Measurements from ENCODE around the gene IVL. TPM values are rescaled to one million over a fixed set of nuclear protein-coding genes. Genes with fewer than 3 reads are reported as not detected.

Gene IVL
- total RNA-seq, 1 experiment from 2014 or later: 0.06 TPM

GRCh38 chr1:152886758-152887409, 21.5 kb upstream of the IVL start:
- DNase-seq (ENCODE audit: low read depth): peak; percentile 25

GRCh38 chr1:152888126-152888525, 20.2 kb upstream of the IVL start:
- no peak for DNase-seq (ENCODE audit: low read depth)

DNA sequence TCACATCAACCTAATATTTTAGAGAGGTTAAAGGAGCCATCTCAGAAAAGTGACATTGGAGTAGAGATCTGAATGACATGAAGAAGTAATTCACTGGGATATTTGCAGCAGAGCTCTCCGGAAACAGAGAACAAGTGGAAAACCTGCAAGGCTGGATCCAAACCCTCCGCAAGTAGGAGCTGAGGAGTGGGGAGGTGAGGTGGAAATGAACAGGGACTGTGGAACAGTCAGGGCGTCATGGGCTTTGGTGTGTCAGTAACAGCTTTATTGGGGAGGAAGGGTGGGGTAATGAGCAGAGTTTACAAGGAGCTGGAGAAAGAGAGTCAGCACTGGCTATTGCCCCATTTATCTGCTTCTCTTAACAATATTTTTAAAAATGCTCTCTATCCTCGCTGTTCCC, 9.3 kb upstream of the IVL start:
- no peak for DNase-seq (ENCODE audit: low read depth)

DNA sequence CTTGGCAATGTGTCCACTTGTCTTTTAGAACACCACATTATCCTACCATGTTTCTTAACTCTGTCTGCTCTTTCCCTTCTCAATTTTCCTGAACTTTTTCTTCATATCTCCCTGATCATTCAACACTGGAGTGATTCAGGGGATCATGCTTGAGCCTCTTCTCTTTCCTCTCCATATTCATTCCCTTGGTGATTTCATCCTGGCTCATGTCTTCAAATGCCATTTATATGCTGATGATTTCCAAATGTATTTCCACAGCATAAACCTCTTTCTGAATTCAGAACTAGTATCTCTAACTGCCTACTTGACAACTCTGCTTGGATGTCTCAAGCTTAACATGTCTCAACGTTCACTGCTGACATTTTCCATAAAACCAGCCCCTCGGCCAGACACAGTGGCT, 8.5 kb upstream of the IVL start:
- no peak for DNase-seq (ENCODE audit: low read depth)

- DNase-seq (ENCODE audit: low read depth): no peak
These were observed 6.7 kb upstream of the IVL start for GRCh38 chr1:152901631-152902030.

GRCh38 chr1:152902636-152903035, 5.7 kb upstream of the IVL start:
- DNase-seq (ENCODE audit: low read depth): no peak

DNA sequence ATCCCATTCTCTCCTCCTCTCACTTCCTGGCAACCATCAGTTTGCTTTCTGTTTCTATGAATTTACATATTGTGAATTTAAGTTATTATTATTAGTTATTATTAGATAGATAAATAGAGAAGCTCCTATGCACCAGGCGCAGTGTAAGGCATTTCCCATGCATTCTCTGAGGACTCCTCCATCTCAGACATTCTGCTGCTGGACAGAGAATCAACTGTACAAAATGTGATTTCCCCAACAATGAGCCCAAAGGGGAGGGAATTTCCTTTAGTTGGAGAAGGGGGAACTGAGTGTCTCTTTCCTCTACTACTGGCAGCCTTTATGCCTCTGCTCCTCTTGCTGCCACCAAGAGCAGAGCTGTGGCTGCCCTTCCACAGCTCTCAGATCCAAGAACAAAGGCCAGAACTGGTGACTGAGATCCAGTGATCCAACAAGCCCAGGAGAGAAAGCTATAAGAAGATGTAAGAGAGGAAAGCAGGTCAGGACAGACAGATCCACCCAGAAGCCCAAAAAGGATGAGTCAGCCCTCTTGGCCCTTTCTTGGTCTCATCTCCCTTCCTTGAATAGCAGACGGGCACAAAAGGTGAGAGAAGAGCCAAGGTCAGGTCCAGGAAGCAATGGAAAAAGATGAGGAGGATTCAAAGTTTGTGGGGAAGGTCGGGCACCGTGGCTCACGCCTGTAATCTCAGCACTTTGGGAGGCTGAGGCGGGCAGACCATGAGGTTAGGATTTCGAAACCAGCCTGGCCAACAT, 3.5 kb upstream of the IVL start:
- DNase-seq (ENCODE audit: low read depth): no peak

DNA sequence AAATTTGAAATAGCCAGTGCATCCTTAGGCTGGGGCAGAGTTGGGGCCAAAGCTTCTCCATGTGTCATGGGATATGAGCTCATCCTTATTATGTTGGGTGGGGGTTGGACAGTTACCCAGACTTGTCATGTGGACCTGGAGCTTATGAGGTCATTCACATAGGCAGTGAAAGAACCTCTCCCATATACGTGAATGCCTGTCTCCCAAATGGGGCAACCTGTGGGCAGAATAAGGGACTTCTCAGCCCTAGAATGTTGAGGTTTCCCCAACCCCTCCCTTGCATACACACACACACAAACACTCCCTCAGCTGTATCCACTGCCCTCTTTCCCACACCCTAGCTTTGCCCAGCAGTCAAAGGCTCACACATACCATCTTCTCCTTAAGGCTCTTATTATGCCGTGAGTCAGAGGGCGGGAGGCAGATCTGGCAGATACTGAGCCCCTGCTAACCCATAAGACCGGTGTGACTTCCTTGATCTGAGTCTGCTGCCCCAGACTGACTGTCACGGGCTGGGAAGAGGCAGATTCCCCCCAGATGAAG, 2.3 kb upstream of the IVL start:
- peak; percentile 93 for DNase-seq (ENCODE audit: low read depth)

- DNase-seq (ENCODE audit: low read depth): no peak
These were observed 860 bp downstream of the IVL start for GRCh38 chr1:152909206-152909605.

- no peak for DNase-seq (ENCODE audit: low read depth)
These were observed 4.1 kb downstream of the IVL start for GRCh38 chr1:152912471-152912870.

DNA sequence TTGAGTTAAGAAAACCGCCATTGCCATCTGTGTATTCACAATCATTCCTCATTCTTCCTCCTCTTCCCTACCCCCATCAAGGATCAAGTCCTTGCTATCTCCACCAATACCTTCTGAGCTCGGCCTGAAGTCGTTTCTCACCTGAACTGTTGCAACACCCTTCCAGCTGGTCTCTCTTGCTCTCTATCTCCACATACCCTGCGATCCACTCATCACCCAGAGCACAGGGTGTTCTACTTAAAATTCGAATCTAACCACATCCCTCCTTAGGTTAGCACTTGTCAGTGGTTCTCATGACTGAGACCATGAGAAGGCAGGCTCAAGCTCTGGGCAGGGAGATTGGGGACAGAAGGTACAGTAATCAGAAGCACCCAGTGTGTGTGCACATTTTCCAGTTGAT, 4.6 kb downstream of the IVL start:
- DNase-seq (ENCODE audit: low read depth): no peak

DNA sequence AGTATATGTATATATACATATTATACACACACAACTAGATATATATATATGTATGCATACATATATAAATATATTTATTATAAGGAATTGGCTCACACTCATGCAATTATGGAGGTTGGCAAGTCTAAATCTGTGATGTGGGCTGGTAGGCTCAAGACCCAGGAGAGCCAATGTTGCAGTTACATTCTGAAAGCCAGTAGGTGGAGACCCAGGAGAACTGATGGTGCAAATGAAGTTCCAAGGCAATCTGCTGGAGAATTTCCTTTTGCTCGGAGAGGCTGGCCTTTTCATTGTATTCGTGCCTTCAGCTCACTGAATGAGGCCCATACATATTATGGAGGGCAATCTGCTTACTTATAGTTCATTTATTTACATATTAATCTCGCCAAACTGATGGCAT, 9.4 kb downstream of the IVL start:
- no peak for DNase-seq (ENCODE audit: low read depth)

- DNase-seq (ENCODE audit: low read depth): no peak
These were observed 10.7 kb downstream of the IVL start for GRCh38 chr1:152919071-152919470.

- no peak for DNase-seq (ENCODE audit: low read depth)
These were observed 15.8 kb downstream of the IVL start for GRCh38 chr1:152924191-152924590.

GRCh38 chr1:152926091-152926490, 17.7 kb downstream of the IVL start:
- DNase-seq (ENCODE audit: low read depth): peak; percentile 23

DNA sequence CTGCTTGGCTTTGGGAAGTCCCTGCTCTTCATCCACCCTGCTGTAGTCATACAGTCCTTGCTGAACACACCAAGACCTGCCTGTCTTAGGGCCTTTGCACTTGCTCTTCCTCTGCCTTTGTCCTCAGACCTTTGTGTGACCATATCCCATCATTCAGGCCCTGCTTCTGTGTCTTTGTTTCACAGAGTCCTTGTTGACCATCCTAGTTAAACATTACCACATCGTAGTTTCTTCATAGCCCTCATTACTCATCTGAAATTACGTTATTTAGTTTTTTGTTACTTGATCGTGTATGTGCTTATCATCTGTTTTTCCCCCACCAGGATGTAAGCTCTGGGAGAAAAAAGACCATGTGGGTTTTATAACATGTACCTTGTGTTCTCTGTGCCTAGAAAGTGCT, 20.3 kb downstream of the IVL start:
- DNase-seq (ENCODE audit: low read depth): no peak

- no peak for DNase-seq (ENCODE audit: low read depth)
These were observed 23.9 kb downstream of the IVL start for GRCh38 chr1:152932170-152932811.

DNA sequence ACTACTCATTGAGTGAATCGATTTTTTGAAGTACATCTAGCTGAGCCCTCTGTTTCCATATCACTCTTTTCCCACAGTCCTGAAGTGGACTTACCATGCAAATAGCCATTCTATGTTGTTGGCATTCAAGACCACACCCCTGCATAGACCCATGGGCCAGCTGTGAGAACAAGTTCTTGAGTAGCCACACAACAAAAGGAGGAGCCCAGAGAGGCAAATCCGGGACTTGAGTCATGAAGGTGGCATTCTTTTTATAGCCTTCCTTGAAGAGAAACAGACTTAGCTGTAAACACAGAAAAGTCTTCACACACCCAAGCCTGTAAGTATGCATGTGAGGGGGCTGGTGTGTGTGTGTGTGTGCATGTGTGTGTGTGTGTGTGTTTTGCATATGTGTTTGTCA, 24.9 kb downstream of the IVL start:
- no peak for DNase-seq (ENCODE audit: low read depth)

GRCh38 chr1:152940614-152941013, 32.3 kb downstream of the IVL start:
- no peak for DNase-seq (ENCODE audit: low read depth)

DNA sequence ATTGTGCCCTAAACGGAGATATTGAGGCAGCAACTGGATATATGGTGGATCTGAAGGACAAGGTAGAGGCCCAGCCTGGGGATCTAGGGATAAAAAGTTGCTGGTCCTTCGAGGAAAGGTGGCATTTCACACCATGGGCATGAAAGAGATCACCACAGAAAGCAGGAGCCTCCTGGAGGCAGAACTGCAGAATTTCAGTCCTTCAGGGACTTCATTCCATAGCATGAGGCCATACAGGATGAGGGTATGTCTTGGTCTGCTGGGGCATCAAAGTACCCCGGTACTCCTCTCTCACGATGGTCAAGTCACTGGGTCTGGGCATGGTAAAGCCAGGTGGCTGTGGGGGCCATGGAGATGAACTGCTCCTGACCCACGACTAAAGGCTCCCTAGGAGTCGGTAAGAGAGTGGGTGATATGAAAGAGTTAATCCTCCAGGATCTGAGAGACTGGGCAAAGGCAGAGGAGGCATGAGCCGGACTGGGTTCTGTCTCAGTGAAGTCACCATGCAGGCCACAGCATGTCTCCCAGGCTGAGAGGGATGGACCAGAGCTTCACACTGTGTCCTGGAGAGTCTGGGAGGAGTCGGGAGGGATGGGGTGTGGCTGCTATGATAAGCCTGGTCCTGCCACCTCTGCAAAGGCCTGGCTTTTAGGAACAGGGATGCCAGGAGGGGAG, 32.8 kb downstream of the IVL start:
- DNase-seq (ENCODE audit: low read depth): no peak

DNA sequence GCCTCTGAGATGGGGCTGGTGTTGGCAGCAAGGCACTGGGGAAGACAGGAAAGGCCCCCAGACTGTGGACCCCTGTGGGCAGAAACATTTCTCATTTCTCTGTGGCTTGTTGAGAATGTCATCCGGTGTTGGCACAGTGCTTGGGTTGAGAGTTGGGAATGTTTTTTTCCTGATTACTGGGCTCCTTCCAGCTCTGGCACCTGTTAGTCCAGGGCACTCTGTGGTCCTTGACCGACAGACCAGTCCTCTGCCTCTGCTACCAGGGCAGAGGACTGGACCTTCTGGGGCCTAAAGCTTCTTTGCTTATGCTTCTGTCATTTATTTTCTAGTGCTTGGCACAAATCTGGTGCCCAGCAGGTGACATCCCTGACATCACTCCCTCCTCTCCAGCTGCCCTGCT, 33.8 kb downstream of the IVL start:
- DNase-seq (ENCODE audit: low read depth): no peak

GRCh38 chr1:152946248-152946647, 37.9 kb downstream of the IVL start:
- no peak for DNase-seq (ENCODE audit: low read depth)
